Smooth muscle cell (in vitro differentiated cells): ENCODE results near the gene STIM2. TPM values are rescaled to one million over a fixed set of nuclear protein-coding genes. Genes with fewer than 3 reads are reported as not detected.
"Not testable (repeated sequence)": the region's sequence is repeated elsewhere in the genome, so short reads cannot be mapped to it uniquely, and the experiment has no call there.

Experiments used
- DNase-seq: peaks from one replicate; lab custom pipeline; 2025; ENCODE audit not compliant: unreplicated experiment; lab: John Stamatoyannopoulos, UW
- H2AFZ ChIP-seq: fragments of 200-600 bp; sonication (generic); 2 replicates; pipeline ENCODE4 v1.6.0; 2016; ENCODE audit warnings: antibody characterized with exemption, low read depth, mild to moderate bottlenecking
- H3F3A ChIP-seq: fragments of 200-600 bp; sonication (generic); 2 replicates; pipeline ENCODE4 v1.6.0; 2017; ENCODE audit warnings: antibody characterized with exemption, low read depth
- H3K27ac ChIP-seq: fragments of 200-600 bp; sonication (generic); 2 replicates; pipeline ENCODE4 v1.5.1; 2016; ENCODE audit warnings: low read depth, mild to moderate bottlenecking
- H3K27me3 ChIP-seq: fragments of 200-600 bp; sonication (generic); 2 replicates; pipeline ENCODE4 v1.6.1; 2016; ENCODE audit warnings: low read depth, mild to moderate bottlenecking
- H3K36me3 ChIP-seq: fragments of 200-600 bp; sonication (generic); 2 replicates; pipeline ENCODE4 v1.5.1; 2016; ENCODE audit warnings: low read depth
- H3K4me1 ChIP-seq: fragments of 200-600 bp; sonication (generic); 2 replicates; pipeline ENCODE4 v1.5.1; 2016; ENCODE audit warnings: low read depth
- H3K4me2 ChIP-seq: fragments of 200-600 bp; sonication (generic); 2 replicates; pipeline ENCODE4 v1.6.0; 2016; ENCODE audit warnings: mild to moderate bottlenecking
- H3K4me3 ChIP-seq: fragments of 200-600 bp; sonication (generic); 2 replicates; pipeline ENCODE4 v1.5.1; 2016; ENCODE audit warnings: mild to moderate bottlenecking
- H3K79me2 ChIP-seq: fragments of 200-600 bp; sonication (generic); 2 replicates; pipeline ENCODE4 v1.6.0; 2016; ENCODE audit warnings: low read depth, mild to moderate bottlenecking
- H3K9ac ChIP-seq: fragments of 200-600 bp; sonication (generic); 2 replicates; pipeline ENCODE4 v1.6.0; 2016; ENCODE audit warnings: low read depth
- H3K9me3 ChIP-seq: fragments of 200-600 bp; sonication (generic); replicated peaks from 2 replicates; pipeline ENCODE4 v1.5.1; 2016; ENCODE audit warnings: low read depth
- H4K20me1 ChIP-seq: fragments of 200-600 bp; sonication (generic); 2 replicates; pipeline ENCODE4 v1.6.0; 2016; ENCODE audit warnings: low read depth
- CTCF ChIP-seq: fragments of 200-600 bp; sonication (generic); IDR thresholded peaks from 2 replicates; pipeline ENCODE4 v1.5.1; 2017; ENCODE audit warnings: borderline replicate concordance, mild to moderate bottlenecking, antibody characterized with exemption; ENCODE audit not compliant: insufficient read depth, poor library complexity, severe bottlenecking
- WGBS: methylation state at CpG from one replicate; pipeline ENCODE4 v1.1.7; 2016; ENCODE audit warnings: low lambda C conversion rate; 5-methylcytosine and 5-hydroxymethylcytosine counted together
- polyA plus RNA-seq: library from polyadenylated mRNA; unstranded; fragments of >200 nt; fragmentation: Nextera tagmentation; extraction: Ambion mirVana; gene quantifications from 2 replicates; pipeline ENCODE4 v1.2.1, GENCODE V29; 2016
- total RNA-seq: library from RNA; depleted of rRNA; stranded (reverse); fragments of >200 nt; gene quantifications from 2 replicates; pipeline ENCODE4 v1.2.3, GENCODE V29; 2014

The STIM2 gene
- total and polyA plus RNA-seq, 2 experiments from 2014 or later: 31.0 to 69.0 TPM

- no peak for TF ChIP-seq CTCF
- Histone ChIP-seq H3K36me3 (no peaks in the 10 kb centered on the region), H3K9ac (no peak overlapping the region), H3F3A (no peaks in the 10 kb centered on the region), H3K9me3 (no peaks in the 10 kb centered on the region), H4K20me1 (peaks cover 66% of the 10 kb centered on the region), H3K27me3 (no peaks in the 10 kb centered on the region), H3K4me3 (no peak overlapping the region), H3K4me1 (no peaks in the 10 kb centered on the region), H2AFZ (no peak overlapping the region), H3K79me2 (peaks cover 97% of the 10 kb centered on the region), H3K27ac (no peak overlapping the region), H3K4me2 (no peak overlapping the region)
- DNase-seq: no peak
Measured at GRCh38 chr4:26891054-26891453, 30.4 kb downstream of the STIM2 start.

GRCh38 chr4:26891867-26892266 lies 31.2 kb downstream of the STIM2 start:
- Histone ChIP-seq H3K9ac (no peak overlapping the region), H3K4me3 (no peak overlapping the region), H3K4me2 (no peak overlapping the region), H2AFZ (no peak overlapping the region), H3K9me3 (no peaks in the 10 kb centered on the region), H3K27me3 (no peaks in the 10 kb centered on the region), H4K20me1 (peaks cover 65% of the 10 kb centered on the region), H3K79me2 (peaks cover 97% of the 10 kb centered on the region), H3K36me3 (no peaks in the 10 kb centered on the region), H3K27ac (no peak overlapping the region), H3K4me1 (no peaks in the 10 kb centered on the region), H3F3A (no peaks in the 10 kb centered on the region)
- DNase-seq: no peak
- TF ChIP-seq CTCF: no peak
- over 99% methylated on average over 6 of the region's 6 CpGs for WGBS

- Histone ChIP-seq H3K9me3 (no peaks in the 10 kb centered on the region), H3K4me2 (no peak overlapping the region), H3K36me3 (no peaks in the 10 kb centered on the region), H2AFZ (no peak overlapping the region), H3F3A (no peaks in the 10 kb centered on the region), H3K9ac (no peak overlapping the region), H4K20me1 (peaks cover 65% of the 10 kb centered on the region), H3K79me2 (peaks cover 97% of the 10 kb centered on the region), H3K4me3 (no peak overlapping the region), H3K27ac (no peak overlapping the region), H3K4me1 (no peaks in the 10 kb centered on the region), H3K27me3 (no peaks in the 10 kb centered on the region)
- DNase-seq: no peak
- WGBS: 96% methylated on average over 3 of the region's 3 CpGs
- TF ChIP-seq CTCF: no peak
Measured at GRCh38 chr4:26892480-26893150, 32.0 kb downstream of the STIM2 start.

GRCh38 chr4:26893491-26893890 lies 32.9 kb downstream of the STIM2 start:
- 98% methylated on average over 2 of the region's 2 CpGs for WGBS
- no peak for DNase-seq
- no peaks in the 10 kb centered on the region for H3F3A ChIP-seq
- H3K27me3 ChIP-seq: no peaks in the 10 kb centered on the region
- no peaks in the 10 kb centered on the region for H3K4me1 ChIP-seq
- peaks cover 65% of the 10 kb centered on the region for H4K20me1 ChIP-seq
- no peak overlapping the region for H3K9ac ChIP-seq
- H3K9me3 ChIP-seq: no peaks in the 10 kb centered on the region
- peaks cover 97% of the 10 kb centered on the region for H3K79me2 ChIP-seq
- no peaks in the 10 kb centered on the region for H3K36me3 ChIP-seq
- H3K27ac ChIP-seq: no peak overlapping the region
- H3K4me2 ChIP-seq: no peak overlapping the region
- TF ChIP-seq CTCF: no peak
- no peak overlapping the region for H2AFZ ChIP-seq
- H3K4me3 ChIP-seq: no peak overlapping the region

GRCh38 chr4:26894881-26895280 lies 34.2 kb downstream of the STIM2 start:
- WGBS: 91% methylated on average over 7 of the region's 7 CpGs
- H3K9me3 ChIP-seq, H3K36me3 ChIP-seq, H3K4me1 ChIP-seq, DNase-seq, H3K9ac ChIP-seq, H3K27ac ChIP-seq, H3K27me3 ChIP-seq, H3K4me2 ChIP-seq, H3F3A ChIP-seq, H3K4me3 ChIP-seq, H2AFZ ChIP-seq: not testable (repeated sequence)
- H3K79me2 ChIP-seq: peaks cover 97% of the 10 kb centered on the region
- peaks cover 68% of the 10 kb centered on the region for H4K20me1 ChIP-seq
